ENCODE results near the gene BEX1.
"Not testable (repeated sequence)": the region's sequence is repeated elsewhere in the genome, so short reads cannot be mapped to it uniquely, and the experiment has no call there.

BEX1 gene

DNA sequence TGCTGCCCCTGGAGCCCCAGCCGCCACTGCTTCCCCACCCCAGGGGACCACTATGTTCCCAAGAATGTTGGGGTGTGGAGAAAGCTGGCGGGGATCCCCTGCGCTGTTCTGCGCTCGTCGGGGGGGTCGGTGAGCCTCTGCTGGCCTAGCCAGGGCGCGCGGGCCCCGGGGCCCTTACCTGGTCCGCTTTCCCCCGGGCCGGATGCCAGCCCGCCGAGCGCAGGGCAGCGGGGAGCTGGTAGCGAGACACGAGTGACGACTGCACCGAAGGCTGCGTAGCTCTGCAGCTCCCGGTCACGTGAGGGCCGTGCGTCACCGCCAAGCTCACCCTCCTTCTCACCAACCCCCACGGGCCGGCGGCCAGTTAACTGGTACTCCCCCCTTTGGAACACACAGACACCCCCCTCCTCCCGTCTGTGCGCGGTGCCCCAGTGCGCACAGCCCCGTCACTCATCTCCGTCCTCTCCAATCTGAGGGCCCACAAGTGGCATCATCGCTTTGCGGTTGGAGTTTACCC, at the start of gene BEX1:
Gene BEX1 (minus strand): TSS at position 254 of the 517 bp plus-strand sequence. CDS start 897 bp downstream, outside the sequence.
- peak; percentile 14 for DNase-seq

DNA sequence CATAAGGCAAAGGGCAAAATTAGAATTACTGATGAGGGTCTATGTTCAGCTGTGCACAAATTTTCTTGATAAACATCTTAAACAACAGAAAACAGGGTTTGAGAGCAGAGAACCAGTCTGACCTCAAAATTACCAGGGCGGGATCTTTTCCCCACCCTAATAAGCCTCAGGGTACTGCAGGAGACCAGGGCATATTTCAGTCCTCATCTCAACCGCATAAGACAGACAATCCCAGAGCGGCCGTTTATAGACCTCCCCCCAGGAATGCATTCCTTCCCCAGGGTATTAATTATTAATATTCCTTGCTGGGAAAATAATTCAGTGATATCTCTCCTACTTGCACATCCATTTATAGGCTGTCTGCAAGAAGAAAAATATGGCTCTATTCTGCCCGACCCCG, 45.5 kb upstream of the BEX1 start:
- DNase-seq, result not testable (repeated sequence)

DNA sequence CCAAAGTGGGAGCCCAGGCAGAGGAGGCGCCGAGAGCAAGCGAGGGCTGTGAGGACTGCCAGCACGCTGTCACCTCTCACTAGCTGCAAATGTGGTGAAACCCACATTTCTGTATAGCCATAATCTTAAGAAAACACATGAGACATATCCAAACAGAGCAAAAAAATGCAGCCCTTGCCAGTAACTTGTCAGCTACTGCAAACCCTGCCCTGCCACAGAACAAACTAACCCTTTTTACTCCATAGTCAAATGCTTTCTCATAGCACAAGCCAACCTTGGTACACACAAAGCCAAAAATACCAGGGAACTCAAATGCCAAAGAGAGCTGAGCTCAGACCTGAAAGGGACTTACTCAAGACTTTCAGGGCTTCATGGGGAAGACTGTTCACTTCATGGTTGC, 43.9 kb upstream of the BEX1 start:
- no peak for DNase-seq

DNA sequence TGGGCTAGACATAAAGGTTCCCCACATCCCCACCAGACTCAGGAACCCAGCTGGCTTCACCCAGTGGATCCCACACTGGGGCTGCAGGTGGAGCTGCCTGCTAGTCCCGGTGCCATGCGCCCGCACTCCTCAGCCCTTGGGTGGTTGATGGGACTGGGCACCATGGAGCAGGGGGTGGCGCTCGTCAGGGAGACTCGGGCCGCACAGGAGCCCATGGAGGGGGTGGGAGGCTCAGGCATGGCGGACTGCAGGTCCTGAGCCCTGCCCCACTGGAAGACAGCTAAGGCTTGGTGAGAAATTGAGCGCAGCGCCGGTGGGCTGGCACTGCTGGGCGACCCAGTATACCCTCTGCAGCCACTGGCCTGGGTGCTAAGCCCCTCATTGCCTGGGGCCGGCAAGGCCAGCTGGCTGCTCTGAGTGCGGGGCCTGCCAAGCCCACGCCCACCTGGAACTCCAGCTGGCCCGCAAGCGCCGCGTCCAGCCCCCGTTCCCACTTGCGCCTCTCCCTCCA, 43.3 kb upstream of the BEX1 start:
- DNase-seq, result not testable (repeated sequence)

DNA sequence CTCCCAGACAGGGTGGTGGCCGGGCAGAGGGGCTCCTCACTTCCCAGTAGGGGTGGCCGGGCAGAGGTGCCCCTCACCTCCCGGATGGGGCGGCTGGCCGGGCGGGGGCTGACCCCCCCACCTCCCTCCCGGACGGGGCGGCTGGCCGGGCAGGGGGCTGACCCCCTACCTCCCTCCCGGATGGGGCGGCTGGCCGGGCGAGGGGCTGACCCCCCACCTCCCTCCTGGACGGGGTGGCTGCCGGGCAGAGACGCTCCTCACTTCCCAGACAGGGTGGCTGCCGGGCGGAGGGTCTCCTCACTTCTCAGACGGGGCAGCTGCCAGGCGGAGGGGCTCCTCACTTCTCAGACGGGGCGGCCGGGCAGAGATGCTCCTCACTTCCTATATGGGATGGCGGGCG, 40.4 kb upstream of the BEX1 start:
- not testable (repeated sequence) for DNase-seq

DNA sequence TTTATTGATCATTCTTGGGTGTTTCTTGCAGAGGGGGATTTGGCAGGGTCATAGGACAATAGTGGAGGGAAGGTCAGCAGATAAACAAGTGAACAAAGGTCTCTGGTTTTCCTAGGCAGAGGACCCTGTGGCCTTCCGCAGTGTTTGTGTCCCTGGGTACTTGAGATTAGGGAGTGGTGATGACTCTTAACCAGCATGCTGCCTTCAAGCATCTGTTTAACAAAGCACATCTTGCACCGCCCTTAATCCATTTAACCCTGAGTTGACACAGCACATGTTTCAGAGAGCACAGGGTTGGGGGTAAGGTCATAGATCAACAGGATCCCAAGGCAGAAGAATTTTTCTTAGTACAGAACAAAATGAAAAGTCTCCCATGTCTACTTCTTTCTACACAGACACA, 39.9 kb upstream of the BEX1 start:
- DNase-seq, result not testable (repeated sequence)

DNA sequence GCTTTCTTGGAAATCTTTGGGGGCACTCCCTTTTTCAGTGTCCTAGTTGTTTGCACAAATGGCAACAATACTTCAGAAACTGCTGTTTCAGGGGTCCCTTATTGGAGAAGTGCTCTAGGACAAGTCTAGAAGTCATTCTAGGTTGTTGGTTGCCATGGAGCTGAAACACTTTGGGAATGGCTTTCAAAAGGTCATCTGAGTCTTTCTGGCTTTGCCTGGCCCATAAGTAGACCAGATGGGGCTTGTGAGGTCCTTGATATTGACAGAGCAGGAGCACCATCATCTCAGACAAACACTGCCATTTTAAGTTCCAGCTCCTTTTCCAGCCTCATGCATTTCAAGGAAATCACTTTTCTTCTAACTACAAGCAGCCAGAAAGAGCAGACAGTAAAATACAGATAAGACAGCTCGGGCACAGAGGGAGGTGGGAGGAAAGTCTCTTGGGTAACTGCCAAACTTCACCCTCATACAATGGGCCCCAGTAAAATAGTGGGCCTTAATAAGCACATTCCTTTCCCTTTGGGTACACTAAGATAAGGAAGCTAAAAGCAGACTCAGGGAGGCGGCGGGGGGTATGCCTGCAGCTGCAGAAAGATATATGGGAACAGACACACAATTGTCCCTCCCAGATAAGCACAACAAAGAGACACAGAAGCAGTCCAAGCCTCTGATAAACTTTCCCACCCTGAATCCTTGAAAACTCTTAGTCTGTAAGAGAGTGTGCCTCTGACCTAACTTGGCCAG, 37.5 kb upstream of the BEX1 start:
- no peak for DNase-seq

DNA sequence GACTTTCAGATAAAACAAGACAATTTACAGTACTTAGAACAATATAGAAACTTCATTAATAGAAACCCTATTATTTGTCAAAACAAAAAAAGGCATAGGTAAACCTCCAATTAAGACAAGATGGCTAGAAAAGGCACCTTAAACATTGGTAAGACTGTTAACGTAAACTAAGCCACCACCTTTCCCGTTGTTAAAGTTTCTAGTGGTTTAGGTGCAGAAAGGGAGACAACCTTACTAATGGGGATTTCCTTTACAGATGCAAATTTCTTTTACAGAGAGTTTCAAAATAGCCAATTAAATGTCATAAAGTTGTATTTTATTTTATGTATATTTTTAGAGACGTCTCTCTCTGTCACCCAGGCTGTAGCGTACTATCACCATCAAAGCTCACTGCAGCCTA, 36.5 kb upstream of the BEX1 start:
- DNase-seq, result no peak

DNA sequence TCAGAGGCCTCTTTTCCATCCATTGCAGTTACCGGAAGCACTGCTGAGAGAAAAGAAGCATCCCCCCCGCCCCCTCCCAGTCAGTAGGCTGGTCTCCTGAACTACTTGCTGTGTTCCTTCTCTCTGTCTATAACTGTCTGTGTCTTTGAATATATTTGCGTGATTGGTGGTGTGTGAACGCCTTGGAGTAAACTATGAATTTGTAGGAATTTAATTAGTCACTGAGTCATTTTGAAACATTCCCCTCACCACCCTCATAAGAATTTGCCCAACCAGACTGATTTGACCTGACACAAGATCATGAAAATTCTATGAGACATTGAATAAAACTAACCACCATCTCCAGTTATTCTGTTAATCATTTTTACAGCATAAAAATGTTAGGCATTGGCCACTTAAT, 35.7 kb upstream of the BEX1 start:
- no peak for DNase-seq

DNA sequence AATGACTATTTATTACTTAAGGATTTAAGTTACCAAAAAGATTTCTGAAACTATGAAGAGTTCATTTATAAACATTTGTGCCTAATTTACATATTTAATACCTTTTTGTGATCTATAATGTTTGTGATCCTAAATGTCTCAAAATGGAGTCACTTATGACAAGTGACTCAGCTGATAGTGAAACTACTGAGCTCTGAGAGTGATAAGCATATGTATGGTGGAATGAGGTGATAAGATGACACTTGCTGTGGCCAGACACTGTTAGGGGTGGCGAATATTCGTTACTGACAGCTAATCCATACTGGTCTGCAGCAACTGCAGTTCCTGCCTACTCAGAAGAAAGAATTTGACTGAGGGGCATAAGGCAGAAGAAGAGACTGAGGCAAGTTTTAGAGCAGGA, 34.5 kb upstream of the BEX1 start:
- no peak for DNase-seq

DNA sequence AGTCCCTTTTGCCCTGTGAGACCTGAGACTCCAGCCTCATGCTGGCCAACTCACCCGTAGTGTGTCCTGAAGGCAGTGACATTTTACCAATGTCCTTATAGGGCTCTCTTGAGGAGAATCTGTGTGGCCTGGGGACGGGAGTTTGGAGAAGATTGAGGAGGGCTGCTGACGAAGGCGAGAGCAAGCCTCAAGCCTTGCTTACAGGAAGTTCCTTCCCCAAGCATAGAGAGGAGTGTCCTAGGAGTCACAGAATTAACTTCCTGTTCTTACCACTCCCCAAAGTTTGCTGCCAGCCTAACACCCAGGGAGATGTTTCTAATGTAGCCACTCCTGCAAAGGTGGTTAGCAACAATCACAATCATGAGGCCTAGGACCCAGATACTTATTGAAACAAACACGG, 29.0 kb upstream of the BEX1 start, which contains the start of gene NXF3:
Gene NXF3 (minus strand): TSS at position 202 of the 400 bp plus-strand sequence. CDS start 120 bp downstream, at position 82.
- DNase-seq, result no peak

DNA sequence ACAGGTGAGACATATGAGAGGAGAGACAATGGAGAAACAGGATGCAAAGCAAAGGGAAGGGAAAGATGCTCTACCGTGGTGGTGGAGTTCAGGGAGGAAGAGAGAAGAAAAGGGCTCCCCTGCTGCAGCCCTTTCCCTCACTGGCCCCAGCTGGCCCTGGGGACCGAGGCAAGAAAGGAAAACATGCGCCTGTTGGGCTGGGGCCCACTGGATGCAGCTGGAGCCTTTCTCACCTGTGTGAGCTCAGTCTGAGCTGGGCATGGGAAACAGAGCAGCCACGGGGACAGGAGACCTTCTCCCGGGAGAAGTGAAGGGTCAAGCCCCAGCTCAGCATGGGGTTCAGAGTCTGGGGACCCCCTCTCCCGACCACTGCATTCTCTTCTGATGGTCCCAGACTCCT, 17.1 kb upstream of the BEX1 start:
- DNase-seq, result no peak

DNA sequence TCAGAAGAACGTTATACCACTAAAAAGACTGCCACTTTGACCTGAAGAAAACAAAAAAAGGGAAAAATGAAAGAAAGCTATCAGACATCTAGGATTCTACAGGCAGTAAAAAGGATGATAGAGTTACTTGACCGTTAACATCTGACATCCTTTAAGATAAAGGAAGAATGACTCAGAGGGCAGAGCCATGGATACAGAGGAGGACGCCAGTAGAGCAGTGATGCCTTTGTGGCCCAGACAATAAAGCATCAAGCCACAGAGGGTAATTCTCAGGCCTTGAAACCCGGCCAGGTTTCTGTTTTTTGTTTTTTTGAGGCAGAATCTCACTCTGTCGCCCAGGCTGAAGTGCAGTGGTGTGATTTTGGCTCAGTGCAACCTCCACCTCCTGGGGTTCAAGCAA, 9.5 kb upstream of the BEX1 start:
- no peak for DNase-seq

DNA sequence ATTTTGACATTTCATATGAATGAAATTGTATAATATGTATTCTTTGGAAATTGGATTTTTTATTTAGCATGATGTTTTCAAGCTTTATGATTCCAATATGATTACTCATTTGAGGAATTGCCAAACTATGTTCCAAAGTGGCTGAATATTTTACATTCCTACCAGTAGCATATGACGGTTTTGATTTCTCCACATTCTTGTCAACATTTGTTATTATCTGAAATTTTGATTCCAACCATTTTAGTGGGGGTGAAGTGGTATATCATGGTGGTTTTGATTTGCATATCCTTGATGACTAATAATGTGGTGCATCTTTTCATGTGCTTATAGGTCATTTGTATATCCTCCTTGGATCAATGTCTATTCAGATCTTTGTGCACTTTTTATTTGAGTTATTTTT, 2.6 kb upstream of the BEX1 start:
- no peak for DNase-seq

DNA sequence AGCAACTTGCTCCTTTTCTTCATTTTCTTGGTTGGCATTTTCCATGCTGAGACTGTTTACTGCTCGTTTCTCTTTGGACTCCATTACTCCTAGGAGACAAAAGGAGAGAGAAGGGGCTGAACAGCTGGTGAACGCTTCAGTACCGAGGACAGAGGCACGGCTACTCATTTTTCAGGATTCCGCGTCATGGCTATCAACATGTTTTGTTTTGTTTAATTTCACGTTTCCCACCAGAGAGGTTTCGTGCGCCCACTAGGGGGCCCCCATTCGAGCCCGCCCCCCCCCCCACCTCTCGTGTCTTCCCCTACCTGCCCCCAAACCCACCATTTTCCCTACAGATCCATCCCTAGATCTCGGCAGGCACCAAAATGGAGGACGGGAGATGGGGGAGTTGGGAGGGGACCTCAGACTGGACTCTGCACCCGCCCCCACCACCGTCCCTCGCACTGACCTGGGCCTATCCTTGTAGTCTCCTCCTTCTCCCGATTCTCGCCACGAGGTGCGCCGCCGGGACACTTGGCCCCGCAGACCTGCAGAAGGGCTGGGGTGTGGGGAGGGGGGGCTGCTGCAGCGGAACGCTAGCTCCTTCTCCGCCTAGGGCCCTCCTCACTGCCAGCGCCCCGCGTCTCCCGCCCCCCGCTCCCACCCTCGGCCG, 653 bp downstream of the BEX1 start:
- DNase-seq, result no peak

DNA sequence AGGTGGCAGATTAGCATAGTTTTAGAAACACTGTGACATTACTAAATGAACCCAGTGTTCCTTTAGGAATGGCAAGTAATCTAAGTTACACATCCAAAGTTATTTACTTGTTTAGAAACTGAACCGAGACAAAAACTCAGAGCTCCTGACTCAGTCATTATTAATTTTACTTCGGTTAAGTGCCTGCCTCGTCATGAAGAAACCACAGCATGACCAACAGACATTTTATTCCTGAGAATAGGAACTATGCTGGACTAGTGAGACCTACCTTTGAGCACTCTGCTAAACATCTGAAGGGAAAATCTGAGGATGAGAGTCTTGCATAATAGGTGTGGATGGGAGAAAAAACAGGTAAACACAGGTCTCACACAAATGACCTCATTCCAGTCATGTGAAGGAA, 2.5 kb downstream of the BEX1 start:
- no peak for DNase-seq

DNA sequence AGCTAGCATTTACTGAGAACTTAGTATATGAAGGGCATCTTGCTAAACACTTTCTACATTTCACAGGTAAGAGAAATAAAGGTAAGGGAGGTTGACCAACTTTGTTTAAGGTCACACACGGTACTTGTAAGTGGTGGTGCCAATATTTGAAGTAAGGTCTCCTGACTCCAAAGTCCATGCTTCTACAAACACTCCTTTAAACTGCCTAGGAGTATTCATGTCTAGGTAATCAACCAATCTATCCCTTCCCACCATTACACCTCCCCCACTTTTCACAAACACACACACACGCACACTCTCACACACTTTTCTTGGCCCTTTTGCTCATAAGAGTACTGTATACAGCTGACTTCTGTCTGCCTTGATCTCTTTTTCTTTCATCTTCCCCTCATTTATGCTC, 7.1 kb downstream of the BEX1 start:
- no peak for DNase-seq

DNA sequence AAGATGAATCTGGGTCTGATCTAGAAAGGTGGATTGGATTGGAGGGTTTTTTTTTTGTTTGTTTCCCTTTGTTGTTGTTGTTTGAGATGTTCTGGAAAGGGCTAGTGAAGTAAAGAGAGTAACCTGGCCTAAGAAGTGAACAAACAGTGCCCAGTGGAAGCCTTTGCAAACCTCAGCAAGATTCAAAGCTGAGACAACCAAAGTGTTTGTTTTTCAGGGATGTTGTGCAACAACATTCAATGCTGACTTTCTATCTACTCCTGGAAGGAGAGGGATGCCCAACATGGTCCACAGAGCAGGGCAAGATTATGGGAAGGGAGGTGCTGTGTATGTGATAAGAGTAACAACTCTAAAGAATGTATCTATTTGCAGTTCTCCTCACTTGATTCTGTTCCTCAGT, 11.3 kb downstream of the BEX1 start:
- no peak for DNase-seq

DNA sequence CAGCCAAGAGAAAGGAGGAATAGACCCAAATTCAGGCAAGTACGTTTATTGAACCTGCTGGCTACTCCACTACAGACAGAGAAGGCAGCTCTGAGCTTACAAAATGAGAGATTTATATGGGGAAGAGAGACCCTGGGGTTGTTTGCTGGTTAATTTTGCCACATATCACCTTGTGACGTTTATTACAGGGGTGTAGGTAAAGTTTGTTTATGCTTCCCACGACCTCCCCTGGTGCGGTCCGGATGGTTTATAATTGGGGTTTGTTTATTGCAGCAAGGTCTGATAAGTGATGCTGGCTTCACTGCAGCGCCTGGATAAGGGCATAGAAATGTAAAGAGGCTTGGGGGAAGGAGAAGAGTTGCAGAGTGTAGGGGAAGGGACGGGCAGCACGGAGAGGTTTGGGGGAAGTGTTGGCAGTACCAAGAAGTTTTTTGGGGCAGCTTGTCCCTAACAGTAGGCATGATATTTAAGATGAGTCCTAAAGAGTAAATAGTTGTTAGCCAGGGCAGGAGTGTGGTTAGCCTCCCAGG, 12.6 kb downstream of the BEX1 start:
- no peak for DNase-seq

DNA sequence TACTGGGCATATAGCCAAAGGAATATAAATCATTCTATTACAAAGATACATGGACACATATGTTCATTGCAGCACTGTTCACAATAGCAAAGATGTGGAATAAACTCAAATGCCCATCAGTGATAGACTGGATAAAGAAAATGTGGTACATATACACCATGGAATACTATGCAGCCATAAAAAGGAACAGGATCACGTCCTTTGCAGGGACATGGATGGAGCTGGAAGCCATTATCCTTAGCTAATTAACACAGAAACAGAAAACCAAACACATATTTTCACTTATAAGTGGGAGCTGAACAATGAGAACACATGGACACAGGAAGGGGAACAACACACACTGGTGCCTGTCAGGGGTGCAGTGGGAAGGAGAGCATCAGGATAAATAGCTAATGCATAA, 30.6 kb downstream of the BEX1 start:
- not testable (repeated sequence) for DNase-seq

DNA sequence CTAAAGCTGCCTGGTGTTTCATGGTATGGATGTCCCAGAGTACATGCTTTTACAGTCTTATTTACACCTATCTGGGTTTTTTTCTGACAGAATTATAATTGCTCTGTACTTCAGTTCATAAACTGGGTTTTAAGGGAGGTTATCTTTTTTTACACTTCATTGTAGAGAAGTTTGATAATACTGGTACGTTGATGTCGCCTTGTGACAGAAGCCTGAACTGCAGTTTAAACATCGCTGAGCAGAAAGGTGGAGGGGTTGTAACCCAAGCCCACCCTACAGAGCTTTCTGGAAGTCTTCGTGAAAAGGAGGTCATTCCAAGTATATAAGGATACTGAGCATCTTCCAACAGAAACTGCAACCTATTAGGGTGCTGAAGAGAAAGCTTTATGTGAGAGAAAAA, 46.4 kb downstream of the BEX1 start:
- DNase-seq, result no peak

DNA sequence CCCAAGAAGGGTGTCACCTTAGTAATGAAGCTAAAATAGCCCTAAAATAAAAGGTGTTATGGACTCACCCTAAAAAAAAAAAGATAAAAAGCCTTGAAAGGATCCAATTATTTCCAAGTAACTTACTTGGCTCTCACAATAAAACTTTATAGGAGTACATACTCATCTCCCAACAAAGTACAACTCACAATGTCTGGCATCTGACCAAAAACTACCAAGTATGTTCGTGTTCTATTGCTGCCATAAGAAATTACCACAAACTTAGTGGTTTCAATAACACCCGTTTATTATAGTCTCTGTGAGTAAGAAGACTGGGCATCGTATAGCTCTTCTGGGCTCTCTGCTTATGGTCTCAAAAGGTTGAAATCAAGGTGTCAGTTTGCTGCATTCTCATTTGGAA, 51.0 kb downstream of the BEX1 start:
- no peak for DNase-seq

All from activated CD4-positive, alpha-beta T cell treated with anti-CD3 and anti-CD28 coated beads, Interleukin-10, Interleukin-2, amounts not matched to agents 100 ng/mL and 50 ng/mL, durations not matched to agents 16 hours and 8 hours (primary cell).